ENCODE data around the gene TREML1.

The TREML1 gene

GRCh38 chr6:41162687-41163418, 8.7 kb upstream of the TREML1 start, which contains the start of gene TREM2:
Gene TREM2, minus strand, starts transcription at chr6:41163116. Its CDS starts 34 bp downstream, at chr6:41163082.
- Histone ChIP-seq H3K4me3 (ENCODE audit: low read depth in 1 of 2, low read length in 2 of 2) (no peak within 1 kb of the TSS), H3K4me1 (ENCODE audit: control insufficient read depth in 1 of 2, insufficient read depth in 2 of 2, low read length in 2 of 2) (no peaks in the 10 kb centered on the region)

GRCh38 chr6:41161851-41162552, 7.9 kb upstream of the TREML1 start:
- no peak overlapping the region for H3K9ac ChIP-seq (ENCODE audit: low read depth in 1 of 2, low read length in 2 of 2)
- H3K9me3 ChIP-seq (ENCODE audit: control insufficient read depth in 1 of 2, low read length in 2 of 2): no peaks in the 10 kb centered on the region
- H3K27me3 ChIP-seq (ENCODE audit: control insufficient read depth in 1 of 2, insufficient read depth in 2 of 2, low read length in 2 of 2): peaks cover 0 to 7% of the 10 kb centered on the region in 2 donors
- H3K4me1 ChIP-seq (ENCODE audit: control insufficient read depth in 1 of 2, insufficient read depth in 2 of 2, low read length in 2 of 2): no peaks in the 10 kb centered on the region
- H3K4me3 ChIP-seq (ENCODE audit: low read depth in 1 of 2, low read length in 2 of 2): no peak overlapping the region
- H3K36me3 ChIP-seq (ENCODE audit: control insufficient read depth in 1 of 2, insufficient read depth in 2 of 2, low read length in 2 of 2): no peaks in the 10 kb centered on the region
- no peak overlapping the region for H3K27ac ChIP-seq (ENCODE audit: low read depth, low read length)

More at GRCh38 chr6:41162687-41163418, 8.7 kb upstream of the TREML1 start, which contains the start of gene TREM2:
- no peaks in the 10 kb centered on the region for H3K36me3 ChIP-seq (ENCODE audit: control insufficient read depth in 1 of 2, insufficient read depth in 2 of 2, low read length in 2 of 2)
- peaks cover 0 to 4% of the 10 kb centered on the region in 2 donors for H3K27me3 ChIP-seq (ENCODE audit: control insufficient read depth in 1 of 2, insufficient read depth in 2 of 2, low read length in 2 of 2)
- no peak within 1 kb of the TSS for H3K27ac ChIP-seq (ENCODE audit: low read depth, low read length)
- H3K9me3 ChIP-seq (ENCODE audit: control insufficient read depth in 1 of 2, low read length in 2 of 2): no peaks in the 10 kb centered on the region
- no peak within 1 kb of the TSS for H3K9ac ChIP-seq (ENCODE audit: low read depth in 1 of 2, low read length in 2 of 2)

GRCh38 chr6:41161380-41161779, 7.2 kb upstream of the TREML1 start:
- no peak overlapping the region for H3K27ac ChIP-seq (ENCODE audit: low read depth, low read length)
- H3K9ac ChIP-seq (ENCODE audit: low read depth in 1 of 2, low read length in 2 of 2): no peak overlapping the region
- peaks cover 0 to 5% of the 10 kb centered on the region in 2 donors for H3K27me3 ChIP-seq (ENCODE audit: control insufficient read depth in 1 of 2, insufficient read depth in 2 of 2, low read length in 2 of 2)
- no peak overlapping the region for H3K4me3 ChIP-seq (ENCODE audit: low read depth in 1 of 2, low read length in 2 of 2)
- H3K36me3 ChIP-seq (ENCODE audit: control insufficient read depth in 1 of 2, insufficient read depth in 2 of 2, low read length in 2 of 2): no peaks in the 10 kb centered on the region
- no peaks in the 10 kb centered on the region for H3K9me3 ChIP-seq (ENCODE audit: control insufficient read depth in 1 of 2, low read length in 2 of 2)
- H3K4me1 ChIP-seq (ENCODE audit: control insufficient read depth in 1 of 2, insufficient read depth in 2 of 2, low read length in 2 of 2): no peaks in the 10 kb centered on the region

GRCh38 chr6:41160933-41161332, 6.8 kb upstream of the TREML1 start:
- Histone ChIP-seq H3K9ac (ENCODE audit: low read depth in 1 of 2, low read length in 2 of 2) (no peak overlapping the region), H3K4me3 (ENCODE audit: low read depth in 1 of 2, low read length in 2 of 2) (no peak overlapping the region), H3K27ac (ENCODE audit: low read depth, low read length) (no peak overlapping the region), H3K9me3 (ENCODE audit: control insufficient read depth in 1 of 2, low read length in 2 of 2) (no peaks in the 10 kb centered on the region), H3K36me3 (ENCODE audit: control insufficient read depth in 1 of 2, insufficient read depth in 2 of 2, low read length in 2 of 2) (no peaks in the 10 kb centered on the region), H3K4me1 (ENCODE audit: control insufficient read depth in 1 of 2, insufficient read depth in 2 of 2, low read length in 2 of 2) (no peaks in the 10 kb centered on the region), H3K27me3 (ENCODE audit: control insufficient read depth in 1 of 2, insufficient read depth in 2 of 2, low read length in 2 of 2) (peaks cover 0 to 5% of the 10 kb centered on the region in 2 donors)

- Histone ChIP-seq H3K36me3 (ENCODE audit: control insufficient read depth in 1 of 2, insufficient read depth in 2 of 2, low read length in 2 of 2) (no peaks in the 10 kb centered on the region), H3K9me3 (ENCODE audit: control insufficient read depth in 1 of 2, low read length in 2 of 2) (no peaks in the 10 kb centered on the region), H3K27me3 (ENCODE audit: control insufficient read depth in 1 of 2, insufficient read depth in 2 of 2, low read length in 2 of 2) (peaks cover 0 to 5% of the 10 kb centered on the region in 2 donors), H3K9ac (ENCODE audit: low read depth in 1 of 2, low read length in 2 of 2) (no peak overlapping the region), H3K27ac (ENCODE audit: low read depth, low read length) (no peak overlapping the region), H3K4me1 (ENCODE audit: control insufficient read depth in 1 of 2, insufficient read depth in 2 of 2, low read length in 2 of 2) (no peaks in the 10 kb centered on the region), H3K4me3 (ENCODE audit: low read depth in 1 of 2, low read length in 2 of 2) (no peak overlapping the region)
These were observed 5.4 kb upstream of the TREML1 start for GRCh38 chr6:41159415-41160082.

- Histone ChIP-seq H3K27ac (ENCODE audit: low read depth, low read length) (no peak overlapping the region), H3K9ac (ENCODE audit: low read depth in 1 of 2, low read length in 2 of 2) (no peak overlapping the region), H3K36me3 (ENCODE audit: control insufficient read depth in 1 of 2, insufficient read depth in 2 of 2, low read length in 2 of 2) (no peaks in the 10 kb centered on the region), H3K9me3 (ENCODE audit: control insufficient read depth in 1 of 2, low read length in 2 of 2) (no peaks in the 10 kb centered on the region), H3K4me1 (ENCODE audit: control insufficient read depth in 1 of 2, insufficient read depth in 2 of 2, low read length in 2 of 2) (no peaks in the 10 kb centered on the region), H3K27me3 (ENCODE audit: control insufficient read depth in 1 of 2, insufficient read depth in 2 of 2, low read length in 2 of 2) (peaks cover 0 to 5% of the 10 kb centered on the region in 2 donors), H3K4me3 (ENCODE audit: low read depth in 1 of 2, low read length in 2 of 2) (no peak overlapping the region)
These were observed 3.2 kb upstream of the TREML1 start for GRCh38 chr6:41157323-41157722.

GRCh38 chr6:41156771-41157170, 2.6 kb upstream of the TREML1 start:
- Histone ChIP-seq H3K9me3 (ENCODE audit: control insufficient read depth in 1 of 2, low read length in 2 of 2) (no peaks in the 10 kb centered on the region), H3K4me1 (ENCODE audit: control insufficient read depth in 1 of 2, insufficient read depth in 2 of 2, low read length in 2 of 2) (no peaks in the 10 kb centered on the region), H3K36me3 (ENCODE audit: control insufficient read depth in 1 of 2, insufficient read depth in 2 of 2, low read length in 2 of 2) (no peaks in the 10 kb centered on the region), H3K27me3 (ENCODE audit: control insufficient read depth in 1 of 2, insufficient read depth in 2 of 2, low read length in 2 of 2) (peaks cover 0 to 5% of the 10 kb centered on the region in 2 donors), H3K4me3 (ENCODE audit: low read depth in 1 of 2, low read length in 2 of 2) (no peak overlapping the region), H3K9ac (ENCODE audit: low read depth in 1 of 2, low read length in 2 of 2) (no peak overlapping the region), H3K27ac (ENCODE audit: low read depth, low read length) (no peak overlapping the region)

GRCh38 chr6:41156001-41156400, 1.9 kb upstream of the TREML1 start:
- Histone ChIP-seq H3K27me3 (ENCODE audit: control insufficient read depth in 1 of 2, insufficient read depth in 2 of 2, low read length in 2 of 2) (peaks cover 0 to 5% of the 10 kb centered on the region in 2 donors), H3K9ac (ENCODE audit: low read depth in 1 of 2, low read length in 2 of 2) (no peak overlapping the region), H3K27ac (ENCODE audit: low read depth, low read length) (no peak overlapping the region), H3K4me1 (ENCODE audit: control insufficient read depth in 1 of 2, insufficient read depth in 2 of 2, low read length in 2 of 2) (no peaks in the 10 kb centered on the region), H3K9me3 (ENCODE audit: control insufficient read depth in 1 of 2, low read length in 2 of 2) (no peaks in the 10 kb centered on the region), H3K4me3 (ENCODE audit: low read depth in 1 of 2, low read length in 2 of 2) (no peak overlapping the region), H3K36me3 (ENCODE audit: control insufficient read depth in 1 of 2, insufficient read depth in 2 of 2, low read length in 2 of 2) (no peaks in the 10 kb centered on the region)

- H3K9me3 ChIP-seq (ENCODE audit: control insufficient read depth in 1 of 2, low read length in 2 of 2): no peaks in the 10 kb centered on the region
- H3K27me3 ChIP-seq (ENCODE audit: control insufficient read depth in 1 of 2, insufficient read depth in 2 of 2, low read length in 2 of 2): peaks cover 0 to 5% of the 10 kb centered on the region in 2 donors
These were observed 1.1 kb upstream of the TREML1 start for GRCh38 chr6:41155132-41155805.

More at GRCh38 chr6:41155132-41155805, 1.1 kb upstream of the TREML1 start:
- Histone ChIP-seq H3K36me3 (ENCODE audit: control insufficient read depth in 1 of 2, insufficient read depth in 2 of 2, low read length in 2 of 2) (no peaks in the 10 kb centered on the region), H3K4me1 (ENCODE audit: control insufficient read depth in 1 of 2, insufficient read depth in 2 of 2, low read length in 2 of 2) (no peaks in the 10 kb centered on the region), H3K27ac (ENCODE audit: low read depth, low read length) (no peak overlapping the region), H3K9ac (ENCODE audit: low read depth in 1 of 2, low read length in 2 of 2) (no peak overlapping the region), H3K4me3 (ENCODE audit: low read depth in 1 of 2, low read length in 2 of 2) (no peak overlapping the region)

All from duodenal mucosa (tissue), 2 donors.